DND-41 (cell line): ENCODE measurements around the gene BCAP29.

Source experiments
- ATAC-seq: fragments of 200-7000 bp; cut with Tn5 transposase; 3 replicates; pipeline ENCODE4 v1.9.1; 2021; ENCODE audit warnings: low read depth; ENCODE audit not compliant: insufficient read depth
- DNase-seq: peaks from one replicate; pipeline ENCODE4 v3.0.0-alpha.2; 2020
- H2AFZ ChIP-seq: 2 replicates; pipeline ENCODE4 v1.6.0; 2012; ENCODE audit warnings: low read depth, low read length
- H3K27ac ChIP-seq: 2 replicates; pipeline ENCODE4 v1.5.1; 2012; ENCODE audit warnings: low read length, inconsistent platforms
- H3K27me3 ChIP-seq: fragments of 200-600 bp; sonication (generic); 2 replicates; pipeline ENCODE4 v1.6.0; 2012; ENCODE audit warnings: low read length, mild to moderate bottlenecking, inconsistent platforms; ENCODE audit not compliant: insufficient read depth, poor library complexity
- H3K36me3 ChIP-seq: 2 replicates; pipeline ENCODE4 v1.5.1; 2012; ENCODE audit warnings: low read length, inconsistent platforms; ENCODE audit not compliant: insufficient read depth
- H3K4me1 ChIP-seq: 2 replicates; pipeline ENCODE4 v1.5.1; 2012; ENCODE audit warnings: mild to moderate bottlenecking, low read length; ENCODE audit not compliant: insufficient read depth
- H3K4me2 ChIP-seq: 2 replicates; pipeline ENCODE4 v1.6.0; 2012; ENCODE audit warnings: mild to moderate bottlenecking, moderate library complexity, low read length, inconsistent platforms; ENCODE audit not compliant: insufficient read depth
- H3K4me3 ChIP-seq, 2 experiments: fragments of 200-600 bp in 1 of 2; shearing (Covaris generic) in 1 of 2; 2 replicates each; pipeline ENCODE4 v1.5.1; 2012 to 2016; ENCODE audit warnings: inconsistent platforms in 2 of 2, low read length in 2 of 2, mild to moderate bottlenecking in 2 of 2, low read depth in 1 of 2, moderate library complexity in 1 of 2
- H3K79me2 ChIP-seq: 2 replicates; pipeline ENCODE4 v1.6.0; 2012; ENCODE audit warnings: low read length, inconsistent platforms; ENCODE audit not compliant: insufficient read depth
- H3K9ac ChIP-seq: 2 replicates; pipeline ENCODE4 v1.6.0; 2012; ENCODE audit warnings: low read depth, mild to moderate bottlenecking, inconsistent platforms, low read length, moderate library complexity
- H3K9me3 ChIP-seq: 2 replicates; pipeline ENCODE4 v1.5.1; 2012; ENCODE audit warnings: low read length, moderate library complexity, mild to moderate bottlenecking, inconsistent platforms; ENCODE audit not compliant: insufficient read depth, severe bottlenecking
- H4K20me1 ChIP-seq: 2 replicates; pipeline ENCODE4 v1.6.0; 2012; ENCODE audit warnings: low read length; ENCODE audit not compliant: insufficient read depth
- CTCF ChIP-seq: IDR thresholded peaks from 2 replicates; pipeline ENCODE4 v1.5.1; 2012; ENCODE audit warnings: borderline replicate concordance, low read length, moderate library complexity, mild to moderate bottlenecking; ENCODE audit not compliant: poor library complexity, severe bottlenecking; ENCODE audit errors: extremely low read depth
- EZH2 ChIP-seq: IDR thresholded peaks from 3 replicates; pipeline ENCODE4 v1.6.1; 2012; ENCODE audit warnings: borderline replicate concordance, low read depth, mild to moderate bottlenecking, moderate library complexity, low read length, inconsistent platforms; ENCODE audit not compliant: severe bottlenecking

Gene BCAP29

DNA sequence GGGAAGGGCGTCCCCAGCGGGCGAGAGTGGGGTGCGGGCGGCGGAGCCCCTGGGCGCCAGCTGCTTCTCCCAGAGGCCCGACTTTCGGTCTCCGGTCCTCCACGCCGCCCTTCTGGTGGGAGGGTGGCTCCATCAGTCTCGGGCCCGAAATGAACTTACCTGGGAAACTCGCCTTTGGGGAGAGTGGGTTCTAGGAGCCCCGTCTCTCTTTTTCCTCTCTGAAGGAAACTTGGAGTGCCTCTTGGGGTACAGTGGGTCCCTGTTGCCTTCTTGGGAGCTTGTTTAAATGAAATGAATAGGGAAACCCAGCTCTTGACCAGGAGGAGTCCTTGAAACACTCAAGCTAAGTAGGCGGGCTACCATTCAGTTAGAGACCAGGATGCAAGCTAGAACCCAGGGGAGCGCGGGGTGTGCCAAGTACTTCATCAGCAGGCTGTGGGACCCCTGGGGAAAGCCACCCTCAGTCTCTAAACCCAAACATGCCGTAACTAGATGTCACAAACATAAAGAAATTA, 81.9 kb downstream of the BCAP29 start:
- H4K20me1 ChIP-seq: no peaks in the 10 kb centered on the region
- H3K36me3 ChIP-seq: no peaks in the 10 kb centered on the region
- H3K9ac ChIP-seq: no peak overlapping the region
- H3K4me3 ChIP-seq: no peak overlapping the region
- no peak for ATAC-seq
- no peak for DNase-seq
- H3K27ac ChIP-seq: no peak overlapping the region
- no peak overlapping the region for H3K4me2 ChIP-seq
- H3K9me3 ChIP-seq: no peaks in the 10 kb centered on the region
- H3K79me2 ChIP-seq: no peaks in the 10 kb centered on the region
- peaks cover 23% of the 10 kb centered on the region for H3K4me1 ChIP-seq
- no peak for TF ChIP-seq EZH2
- no peak for TF ChIP-seq CTCF
- no peak overlapping the region for H2AFZ ChIP-seq
- H3K27me3 ChIP-seq: no peaks in the 10 kb centered on the region

- Histone ChIP-seq H3K4me1 (peaks cover 23% of the 10 kb centered on the region), H2AFZ (no peak overlapping the region), H3K79me2 (no peaks in the 10 kb centered on the region), H3K4me2 (no peak overlapping the region), H3K27me3 (no peaks in the 10 kb centered on the region), H3K36me3 (no peaks in the 10 kb centered on the region), H3K4me3 (no peak overlapping the region), H4K20me1 (no peaks in the 10 kb centered on the region), H3K9ac (no peak overlapping the region), H3K9me3 (no peaks in the 10 kb centered on the region), H3K27ac (no peak overlapping the region)
- ATAC-seq: no peak
- TF ChIP-seq CTCF: no peak
- TF ChIP-seq EZH2: no peak
- DNase-seq: no peak
Measured at GRCh38 chr7:107663196-107663595, 83.2 kb downstream of the BCAP29 start.

GRCh38 chr7:107666790-107667189, 86.7 kb downstream of the BCAP29 start:
- TF ChIP-seq CTCF: no peak
- no peak for TF ChIP-seq EZH2

DNA sequence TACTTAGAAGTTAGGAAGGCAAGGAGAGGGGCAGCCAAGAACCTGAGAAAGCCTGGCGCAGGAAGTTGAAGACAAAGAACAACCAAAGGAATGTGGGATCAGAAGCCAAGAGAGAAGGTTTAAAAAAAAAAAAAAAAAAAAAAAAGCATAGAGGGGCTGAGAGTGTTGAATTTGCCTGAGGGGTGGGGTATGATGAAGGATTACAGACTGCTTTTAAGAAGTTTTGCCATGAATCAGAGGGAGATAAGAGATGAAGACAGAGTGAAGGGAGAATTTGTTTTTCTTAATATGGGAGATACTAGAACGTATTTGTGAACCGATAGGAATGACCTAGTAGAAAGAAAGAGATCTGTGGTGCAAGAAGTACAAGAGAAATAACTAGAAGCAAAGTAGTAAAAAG, 87.3 kb downstream of the BCAP29 start:
- Histone ChIP-seq H3K79me2 (no peaks in the 10 kb centered on the region), H4K20me1 (no peaks in the 10 kb centered on the region), H3K9me3 (no peaks in the 10 kb centered on the region), H3K9ac (no peak overlapping the region), H3K27me3 (no peaks in the 10 kb centered on the region), H3K4me1 (no peaks in the 10 kb centered on the region), H3K36me3 (no peaks in the 10 kb centered on the region), H2AFZ (no peak overlapping the region), H3K4me2 (no peak overlapping the region), H3K27ac (no peak overlapping the region), H3K4me3 (no peak overlapping the region)
- ATAC-seq: no peak
- DNase-seq: no peak
- no peak for TF ChIP-seq CTCF
- no peak for TF ChIP-seq EZH2

More at GRCh38 chr7:107666790-107667189, 86.7 kb downstream of the BCAP29 start:
- Histone ChIP-seq H3K9ac (no peak overlapping the region), H4K20me1 (no peaks in the 10 kb centered on the region), H3K27me3 (no peaks in the 10 kb centered on the region), H3K4me2 (no peak overlapping the region), H3K4me1 (no peaks in the 10 kb centered on the region), H3K79me2 (no peaks in the 10 kb centered on the region), H3K36me3 (no peaks in the 10 kb centered on the region), H3K27ac (no peak overlapping the region), H3K4me3 (no peak overlapping the region), H2AFZ (no peak overlapping the region), H3K9me3 (no peaks in the 10 kb centered on the region)
- ATAC-seq (no peak), DNase-seq (no peak)
